ENCODE data around the gene CLEC3B. TPM values are rescaled to one million over a fixed set of nuclear protein-coding genes. Genes with fewer than 3 reads are reported as not detected.

The CLEC3B gene
- total and polyA plus RNA-seq, 10 of the 15 experiments (the other 5 are each of a cell fraction or from before 2014, with no cell fraction given): 0.23 TPM; not detected in 9

DNA sequence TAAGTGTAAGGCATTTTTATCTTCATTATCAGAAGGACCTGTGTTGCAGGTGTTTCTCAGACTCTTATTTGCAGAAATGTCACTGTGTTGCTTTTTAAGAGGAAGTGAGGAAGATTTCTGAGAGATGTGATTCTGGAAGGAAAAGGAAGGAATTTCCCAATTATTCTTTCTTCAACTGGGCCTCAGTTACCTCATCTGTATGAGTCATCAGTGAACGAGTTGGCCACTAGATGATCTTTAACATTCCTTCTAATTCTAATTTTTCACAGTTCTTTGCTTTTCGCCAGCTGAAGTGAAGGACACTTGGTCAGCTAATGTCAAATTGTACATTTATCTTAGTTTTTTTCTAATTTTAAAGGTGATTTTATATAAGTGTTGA is 28.9 kb downstream of the CLEC3B start (continued):
- TF ChIP-seq, protein P1, sequence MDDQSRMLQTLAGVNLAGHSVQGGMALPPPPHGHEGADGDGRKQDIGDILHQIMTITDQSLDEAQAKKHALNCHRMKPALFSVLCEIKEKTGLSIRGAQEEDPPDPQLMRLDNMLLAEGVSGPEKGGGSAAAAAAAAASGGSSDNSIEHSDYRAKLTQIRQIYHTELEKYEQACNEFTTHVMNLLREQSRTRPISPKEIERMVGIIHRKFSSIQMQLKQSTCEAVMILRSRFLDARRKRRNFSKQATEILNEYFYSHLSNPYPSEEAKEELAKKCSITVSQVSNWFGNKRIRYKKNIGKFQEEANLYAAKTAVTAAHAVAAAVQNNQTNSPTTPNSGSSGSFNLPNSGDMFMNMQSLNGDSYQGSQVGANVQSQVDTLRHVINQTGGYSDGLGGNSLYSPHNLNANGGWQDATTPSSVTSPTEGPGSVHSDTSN (IDR thresholded peaks at IDR 0.05; ENCODE audit: insufficient replicate concordance, low read depth, low read length): no peak
- no peak for TF ChIP-seq CTCF (IDR thresholded peaks at IDR 0.05 in 2 of 3, conservative IDR thresholded peaks at IDR 0.05 in 1 of 3; ENCODE audit: control insufficient read depth in 2 of 3, extremely low read depth in 1 of 3, insufficient read depth in 1 of 3, low read depth in 3 of 3, low read length in 3 of 3)
- no peak for TF ChIP-seq MTA2 (IDR thresholded peaks at IDR 0.05; ENCODE audit: low read depth)
- no peak for TF ChIP-seq PAX8 (IDR thresholded peaks at IDR 0.05)

DNA sequence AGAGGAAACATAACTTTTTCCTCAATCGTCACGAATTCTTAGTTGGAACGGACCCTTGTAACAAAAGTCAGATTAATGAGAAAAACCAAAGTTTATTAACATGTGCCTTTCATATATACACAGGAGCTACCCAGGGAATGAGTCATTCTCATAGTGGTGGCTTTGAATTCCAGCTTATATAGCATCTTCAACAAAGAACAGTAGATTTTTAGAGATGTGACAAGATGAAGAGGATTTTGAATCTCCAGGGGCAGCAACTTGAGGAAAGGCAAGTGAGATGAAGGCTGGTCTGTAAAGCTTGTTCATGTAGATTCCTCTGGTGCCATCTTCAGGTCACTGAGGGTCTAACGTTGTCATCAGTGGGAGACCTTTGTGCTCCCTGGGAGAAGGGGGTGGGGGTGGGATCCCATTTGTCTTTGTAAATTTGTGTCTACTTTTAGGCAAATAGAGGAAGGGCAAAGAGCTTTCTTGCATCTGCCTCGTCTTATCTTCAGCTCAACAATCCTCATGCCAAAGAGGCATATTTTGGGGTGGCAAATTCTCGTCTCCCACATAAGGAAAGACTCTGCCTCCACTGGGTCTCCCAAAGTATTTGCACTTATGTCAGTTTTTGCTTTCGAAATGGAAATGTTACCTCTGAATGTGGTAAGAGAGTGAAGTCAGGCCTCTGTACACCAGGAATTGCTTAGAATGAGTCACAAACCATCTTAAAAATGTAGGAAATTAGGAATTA is 29.5 kb downstream of the CLEC3B start:
- in situ Hi-C loops (cut with MboI): no loop called here
- BruUV-seq (replicated peaks): no TSS peak
- POLR2A ChIA-PET: interaction anchor here (0.7 kb wide), 1 partner anchor 13 kb away, joined by 3 read pairs; no protein-coding TSS in a partner anchor
- TF ChIP-seq NR2F1 (conservative IDR thresholded peaks at IDR 0.05): 0 out of 2 replicates have a peak, but pooled peaks have one; percentile 19
- TF ChIP-seq MEF2A (IDR thresholded peaks at IDR 0.05; ENCODE audit: insufficient read depth, low read depth, low read length): no peak
- TF ChIP-seq CTCF (IDR thresholded peaks at IDR 0.05 in 2 of 3, conservative IDR thresholded peaks at IDR 0.05 in 1 of 3; ENCODE audit: control insufficient read depth in 2 of 3, extremely low read depth in 1 of 3, insufficient read depth in 1 of 3, low read depth in 3 of 3, low read length in 3 of 3): peak; percentile 36 to 49 (median 43); a peak in 4 of 6 replicates
- no peak for TF ChIP-seq E2F4 (IDR thresholded peaks at IDR 0.05; ENCODE audit: low read depth, low read length)
- no peak for TF ChIP-seq JUNB (IDR thresholded peaks at IDR 0.05)
- TF ChIP-seq GABPA (IDR thresholded peaks at IDR 0.05; ENCODE audit: low read depth): no peak
- no peak for TF ChIP-seq ZNF384 (IDR thresholded peaks at IDR 0.05; ENCODE audit: borderline replicate concordance, low read depth, low read length)
- peak; percentile 55 for TF ChIP-seq RAD21 (IDR thresholded peaks at IDR 0.05; ENCODE audit: insufficient read depth, low read depth, low read length)
- peak; percentile 33; the same call in 1 of the 2 replicates for TF ChIP-seq SMC3 (IDR thresholded peaks at IDR 0.05; ENCODE audit: borderline replicate concordance, low read length)
- TF ChIP-seq MTA2 (IDR thresholded peaks at IDR 0.05; ENCODE audit: low read depth): no peak

More for the DNA sequence above, 29.5 kb downstream of the CLEC3B start:
- intact Hi-C loops (cut with micrococcal nuclease; ENCODE audit: unreplicated experiment): no loop called here
- DNase-seq (ENCODE audit: low read depth, low spot score) (no peak), ATAC-seq (peak; percentile 86), FAIRE-seq (peak; percentile 41)
- Histone ChIP-seq H3K4me2 (ENCODE audit: control insufficient read depth, insufficient read depth) (no peak overlapping the region), H3K27me3 (replicated peaks in 1 of 2; ENCODE audit: control insufficient read depth in 2 of 2, insufficient read depth in 2 of 2, low read length in 1 of 2) (no peaks in the 10 kb centered on the region), H3K36me3 (ENCODE audit: control insufficient read depth in 2 of 2, insufficient read depth in 2 of 2, low read length in 1 of 2) (no peaks in the 10 kb centered on the region), H3K9ac (ENCODE audit: control insufficient read depth, insufficient read depth, low read length) (no peak overlapping the region), H4K20me1 (ENCODE audit: control insufficient read depth, insufficient read depth) (no peaks in the 10 kb centered on the region), H3K4me3 (no peak overlapping the region), H3K27ac (ENCODE audit: control insufficient read depth, insufficient read depth) (no peak overlapping the region), H2AFZ (ENCODE audit: control insufficient read depth, low read depth, low read length) (no peak overlapping the region), H3K9me3 (replicated peaks; ENCODE audit: control insufficient read depth, insufficient read depth, low read length) (no peaks in the 10 kb centered on the region), H3K79me2 (ENCODE audit: control insufficient read depth, insufficient read depth, low read length) (no peaks in the 10 kb centered on the region), H3K4me1 (ENCODE audit: control insufficient read depth, insufficient read depth, low read length) (no peaks in the 10 kb centered on the region)
- ChIA-PET SMC1A (ENCODE audit: uncharacterized antibody, unreplicated experiment) (interaction anchor here (0.8 to 6.6 kb wide), 15 partner anchors 9 to 606 kb away, joined by 3 to 120 read pairs (median 6); no protein-coding TSS in a partner anchor), CTCF (interaction anchor here (0.6 to 12.6 kb wide), 22 partner anchors 8 to 604 kb away, joined by 3 to 282 read pairs (median 4); no protein-coding TSS in a partner anchor), RAD21 (ENCODE audit: unreplicated experiment) (interaction anchor here (0.6 to 4.9 kb wide), 13 partner anchors 8 to 155 kb away, joined by 3 to 101 read pairs (median 4); no protein-coding TSS in a partner anchor)
- 10% methylated on average over 7 of the region's 7 CpGs for WGBS (ENCODE audit: insufficient coverage, insufficient replicate concordance, low lambda C conversion rate, missing lambda C conversion rate)
